ENCODE data around the gene EXOC4.

DNA sequence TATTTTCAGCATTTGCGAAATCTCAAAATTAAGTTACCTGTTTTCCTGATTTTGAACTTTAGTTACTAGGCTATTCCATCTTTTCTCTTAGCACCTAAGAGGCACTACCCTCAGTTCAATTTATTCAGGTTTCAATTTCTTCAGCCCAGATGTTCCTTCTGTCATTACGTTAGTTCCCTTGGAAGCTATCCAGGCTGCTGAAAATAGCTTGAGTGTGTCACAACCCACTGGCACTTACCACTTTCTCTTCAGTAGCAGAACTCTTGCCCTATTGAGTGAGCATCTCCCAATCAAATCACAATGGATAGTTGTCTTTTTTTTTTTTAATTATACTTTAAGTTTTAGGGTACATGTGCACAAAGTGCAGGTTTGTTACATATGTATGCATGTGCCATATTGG lies 541.6 kb downstream of the EXOC4 start:
- TF ChIP-seq CTCF (IDR thresholded peaks at IDR 0.05) (no peak), POLR2AphosphoS5 (IDR thresholded peaks at IDR 0.05) (no peak)
